Fibroblast of skin of scalp (primary cell): ENCODE results near the gene RING1.
A peak's percentile ranks its signal among the peaks of the same experiment; 100 is the strongest.

Experiments
- DNase-seq: peaks from one replicate; pipeline ENCODE4 v3.0.0-alpha.2; 2013

Gene RING1

DNA sequence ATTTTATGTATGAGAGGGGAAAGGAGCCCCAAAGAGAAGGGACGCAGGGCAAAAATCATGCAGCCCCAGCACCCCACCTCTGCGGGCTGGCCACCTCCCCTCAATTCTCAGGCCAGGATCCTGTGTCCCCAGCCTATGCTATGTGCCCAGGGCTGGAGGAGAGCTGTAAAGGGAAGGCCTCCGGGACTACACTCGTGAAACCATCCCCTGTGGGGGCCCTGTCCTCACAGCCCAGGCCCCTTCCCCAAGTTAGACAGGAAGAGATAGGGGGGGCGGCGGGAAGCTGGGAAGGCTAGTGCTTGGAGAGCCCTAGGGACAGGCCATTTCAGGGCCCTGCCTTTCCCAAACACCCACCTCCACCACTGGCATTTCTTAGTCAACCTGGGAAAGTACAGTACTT is 14.7 kb upstream of the RING1 start:
- DNase-seq = no peak

DNA sequence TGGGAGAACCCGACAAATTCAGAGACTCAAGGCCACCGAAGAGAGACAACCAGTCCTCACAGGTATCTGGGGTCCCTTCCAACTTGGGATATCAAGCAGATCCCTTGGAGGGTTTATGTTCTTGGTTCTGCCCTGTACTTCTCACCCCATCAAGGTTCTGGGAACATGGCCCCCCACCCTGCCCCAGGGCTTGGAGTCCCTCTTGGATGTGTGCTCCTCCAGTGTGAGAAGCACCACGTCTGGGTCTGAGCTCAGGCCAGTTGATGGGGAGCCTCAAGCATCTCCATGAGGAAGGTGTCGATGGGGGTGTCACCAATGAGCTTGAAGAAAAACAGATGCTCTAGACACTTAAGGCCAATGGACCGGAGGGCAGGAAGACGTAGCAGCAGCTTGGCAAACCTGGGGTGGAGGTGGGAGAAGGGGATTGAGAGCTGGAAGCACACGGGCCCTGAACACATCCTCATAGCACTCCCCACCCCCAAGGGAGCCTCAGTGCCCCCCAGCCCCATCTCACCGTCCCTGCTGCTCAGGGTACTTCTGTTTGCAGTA is 13.8 kb upstream of the RING1 start:
- DNase-seq = no peak

DNA sequence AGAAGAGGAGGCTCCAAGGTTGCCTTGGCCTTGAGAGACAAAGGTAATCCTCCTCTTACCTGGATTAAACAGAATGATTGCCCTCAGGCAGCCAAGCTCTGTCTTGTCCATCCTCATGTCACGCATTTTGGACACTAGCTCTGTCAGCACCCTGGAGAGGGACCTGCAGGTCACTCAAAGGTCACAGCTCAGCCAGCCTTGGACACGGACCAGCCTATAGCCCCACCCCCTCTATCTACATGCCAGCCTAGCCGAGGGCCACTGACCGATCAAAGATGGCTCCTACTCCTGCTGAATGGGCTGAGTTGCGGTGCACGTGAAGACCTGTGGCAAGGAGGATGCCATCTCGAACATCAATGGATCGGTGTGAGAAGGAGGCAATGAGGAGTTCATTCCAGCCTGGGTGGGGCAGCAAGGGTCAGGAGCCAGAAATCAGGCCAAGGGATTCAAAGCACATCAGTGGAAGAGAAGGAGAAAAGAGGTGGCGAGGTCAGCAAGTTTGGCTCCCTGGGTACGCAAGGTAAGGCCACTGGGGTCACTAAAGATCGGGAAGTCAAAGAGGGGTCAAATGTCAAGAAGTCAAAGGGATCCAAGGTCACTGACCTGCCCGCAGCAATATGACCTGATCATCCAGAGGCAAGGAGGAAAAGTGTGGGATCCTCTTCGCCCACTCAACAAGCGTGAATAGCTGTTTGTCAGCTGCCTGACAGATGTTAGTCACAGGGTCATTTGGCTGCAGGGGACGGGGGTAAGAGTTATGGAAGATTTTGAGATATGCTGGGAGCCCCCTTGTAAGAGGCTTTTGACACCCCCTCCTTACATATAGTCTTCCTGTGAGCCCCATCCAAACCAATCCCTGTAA is 12.8 kb upstream of the RING1 start:
- no peak for DNase-seq

DNA sequence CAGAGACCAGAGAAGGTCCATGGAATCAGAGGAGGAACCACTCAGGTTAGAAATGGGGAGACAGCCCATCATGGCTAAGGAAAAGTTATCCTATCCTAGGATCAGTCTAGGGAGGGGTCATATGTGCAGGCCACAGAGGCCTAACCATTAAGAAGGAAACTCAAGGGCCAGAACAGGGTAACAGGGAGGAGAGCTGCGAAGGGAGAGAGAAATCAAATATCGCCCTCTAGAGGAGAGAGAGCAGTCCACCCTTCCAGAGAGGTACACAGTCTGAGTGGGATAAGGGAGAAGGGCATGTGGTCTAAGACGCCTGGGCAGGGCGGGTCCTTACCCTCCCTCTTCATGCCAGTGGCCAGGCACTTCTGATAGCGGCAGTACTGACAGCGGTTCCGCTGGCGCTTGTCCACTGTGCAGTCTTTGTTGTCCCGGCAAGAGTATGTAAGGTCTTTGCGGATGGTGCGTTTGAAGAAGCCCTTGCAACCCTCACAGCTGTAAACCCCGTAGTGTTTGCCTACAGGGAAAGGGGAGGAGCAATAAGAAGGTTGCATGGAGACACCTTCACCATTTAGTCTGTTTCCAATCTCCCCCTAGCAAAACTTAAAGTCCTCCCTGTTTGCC is 10.8 kb upstream of the RING1 start:
- peak; percentile 61 for DNase-seq

DNA sequence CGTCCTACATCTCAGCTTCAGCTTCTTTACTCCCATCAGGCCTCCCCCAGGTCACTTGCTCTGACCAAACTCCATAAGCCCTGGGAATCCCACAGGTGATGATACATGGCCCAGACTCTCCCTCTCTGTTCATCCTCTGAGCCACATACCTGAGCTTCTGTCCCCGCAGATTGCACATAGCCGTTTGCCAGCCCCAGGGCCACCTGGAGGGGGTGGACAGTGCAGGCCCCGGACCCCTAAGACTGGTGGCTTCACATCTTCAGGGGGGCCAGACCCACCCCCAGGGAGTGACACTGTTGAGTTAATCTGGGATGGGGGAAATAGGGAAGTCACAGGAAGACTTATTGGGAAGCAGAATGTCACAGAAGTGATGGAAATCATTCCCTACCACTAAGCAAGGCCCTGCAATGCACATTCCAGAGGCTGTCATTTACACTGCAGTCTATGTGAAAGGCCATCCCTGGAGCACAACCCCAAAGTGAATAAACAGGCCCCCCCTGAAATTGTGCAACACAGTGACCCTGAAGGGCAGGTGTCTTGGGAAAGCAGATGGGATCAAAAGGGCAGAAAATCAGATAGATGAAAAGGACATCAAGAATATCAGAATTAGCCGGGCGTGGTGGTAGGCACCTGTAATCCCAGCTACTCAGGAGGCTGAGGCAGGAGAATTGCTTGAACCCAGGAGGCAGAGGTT is 10.0 kb upstream of the RING1 start:
- no peak for DNase-seq

DNA sequence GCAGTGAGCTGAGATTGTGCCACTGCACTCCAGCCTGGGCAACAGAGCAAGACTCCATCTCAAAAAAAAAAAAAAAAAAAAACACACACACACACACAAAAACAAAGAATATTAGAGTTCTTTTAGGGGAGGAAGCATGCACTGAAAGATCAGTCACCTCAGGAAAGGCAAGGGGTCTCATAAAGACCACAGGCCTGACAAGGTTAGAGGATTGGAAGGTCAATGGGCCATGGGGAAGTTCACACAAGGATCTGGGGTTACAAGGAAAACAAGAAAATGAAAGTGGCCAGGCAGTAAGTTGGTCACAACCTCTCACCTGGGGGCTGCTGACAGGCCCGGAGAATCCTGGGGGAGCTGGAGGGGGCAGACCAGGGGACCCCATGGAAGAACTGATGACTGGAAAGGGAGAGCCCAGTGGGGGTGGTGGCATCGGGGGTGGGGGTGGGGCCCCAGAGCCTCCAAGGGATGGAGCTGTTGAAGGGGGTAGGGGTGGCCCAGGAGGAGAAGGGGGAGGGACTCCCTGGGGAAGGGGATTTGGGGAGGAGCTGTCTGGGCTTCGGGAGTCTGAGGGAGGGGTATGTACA is 9.4 kb upstream of the RING1 start:
- no peak for DNase-seq

DNA sequence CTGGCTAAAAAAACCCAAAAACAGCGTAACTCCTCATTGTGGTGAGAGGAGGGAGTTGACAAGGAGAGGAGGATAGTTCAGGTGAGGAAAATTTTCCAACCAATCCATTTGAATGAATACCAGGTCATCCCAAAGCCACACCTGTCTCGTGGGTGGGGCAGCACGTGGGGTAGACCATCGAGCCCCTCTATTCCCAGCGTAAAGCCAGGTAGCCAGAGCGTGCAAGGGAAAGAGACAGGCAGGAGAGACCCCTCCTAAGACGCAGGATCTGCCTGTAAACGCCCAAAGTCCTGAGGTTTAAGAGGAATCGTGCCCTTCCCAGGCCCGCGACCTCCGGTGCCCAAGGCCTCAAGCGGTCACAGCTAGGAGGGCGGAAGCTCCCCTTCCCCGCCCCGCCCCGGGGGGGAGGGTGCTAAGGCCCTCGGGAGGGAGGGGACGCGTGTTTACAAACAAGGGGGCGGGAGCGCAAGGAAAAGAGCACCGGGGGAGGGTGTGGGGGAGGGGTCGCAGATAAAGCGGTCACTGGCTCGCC is 8.5 kb upstream of the RING1 start:
- DNase-seq = peak; percentile 66

DNA sequence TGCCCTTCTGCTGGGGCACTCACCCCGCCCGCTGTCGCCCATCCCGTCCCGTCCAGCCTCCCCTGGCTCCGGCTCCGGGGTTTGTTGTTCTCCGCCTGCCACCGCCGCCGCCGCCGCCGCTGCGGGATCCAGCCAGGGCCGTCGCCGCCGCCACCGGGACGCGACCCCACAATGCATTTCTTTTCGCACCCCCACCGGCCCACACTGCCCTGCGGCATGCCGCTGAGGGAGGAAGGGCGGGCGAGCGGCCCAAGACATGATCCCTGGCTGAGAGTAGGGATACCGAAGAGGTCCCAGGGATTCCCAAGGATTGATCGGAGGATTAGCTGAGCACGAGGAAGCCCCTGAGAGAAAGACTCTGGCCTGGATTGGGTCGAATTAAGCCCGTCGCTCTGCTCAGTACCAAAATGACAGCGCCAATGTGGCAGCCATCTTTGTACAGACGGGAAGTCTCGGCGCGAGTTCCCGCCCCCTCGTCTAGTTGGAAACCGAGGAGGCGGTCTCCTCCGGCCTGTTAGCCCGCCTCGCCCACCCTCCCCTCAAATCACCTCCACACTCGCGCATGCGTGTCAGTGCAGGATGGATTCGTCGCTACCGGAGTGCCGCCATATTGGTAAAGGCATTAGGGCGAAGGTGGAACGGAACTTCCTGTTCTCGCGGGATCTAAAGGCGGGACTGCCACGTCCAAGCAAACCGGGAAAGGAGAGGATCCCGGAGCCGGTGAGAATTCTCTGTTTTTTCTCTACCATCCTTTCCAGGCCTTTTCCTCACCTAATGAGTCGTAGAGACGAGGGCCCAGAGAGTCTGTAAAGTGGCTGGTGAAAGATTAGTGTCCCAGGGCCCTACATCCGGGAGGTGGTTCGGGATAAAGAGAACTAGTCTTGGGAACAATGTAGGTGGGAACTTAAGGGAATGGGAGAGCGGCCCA is 7.8 kb upstream of the RING1 start, which contains the start of the genes RXRB and SLC39A7:
RXRB (minus strand) TSS at position 447 of the 928 bp plus-strand sequence; CDS start at position 258, 189 bp downstream.
SLC39A7 (plus strand) TSS at position 649 of the 928 bp plus-strand sequence. CDS start 379 bp downstream, outside the sequence.
- DNase-seq = peak; percentile 100

DNA sequence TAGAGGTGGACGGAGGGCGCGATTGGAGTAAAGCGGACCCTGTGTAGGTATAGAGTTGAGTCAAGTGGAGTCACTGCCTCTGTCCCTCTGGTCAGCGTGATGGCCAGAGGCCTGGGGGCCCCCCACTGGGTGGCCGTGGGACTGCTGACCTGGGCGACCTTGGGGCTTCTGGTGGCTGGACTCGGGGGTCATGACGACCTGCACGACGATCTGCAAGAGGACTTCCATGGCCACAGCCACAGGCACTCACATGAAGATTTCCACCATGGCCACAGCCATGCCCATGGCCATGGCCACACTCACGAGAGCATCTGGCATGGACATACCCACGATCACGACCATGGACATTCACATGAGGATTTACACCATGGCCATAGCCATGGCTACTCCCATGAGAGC is 7.2 kb upstream of the RING1 start:
- no peak for DNase-seq

DNA sequence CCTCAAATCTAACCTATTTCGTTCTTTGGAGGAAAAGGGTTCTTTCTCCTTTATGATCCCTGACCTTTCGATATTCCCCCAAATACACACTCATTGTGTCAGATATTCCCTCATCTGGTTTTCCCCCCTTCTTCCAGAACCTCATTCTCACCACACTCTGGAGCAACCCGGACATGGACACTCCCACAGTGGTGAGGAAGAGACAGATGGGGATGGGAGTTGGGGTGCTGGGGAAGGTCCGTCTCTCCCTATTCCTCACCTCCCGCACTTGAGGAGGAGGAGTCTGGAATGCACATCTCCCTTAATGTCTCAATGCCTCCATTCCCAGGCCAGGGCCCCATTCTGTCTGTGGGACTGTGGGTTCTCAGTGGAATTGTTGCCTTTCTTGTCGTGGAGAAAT is 6.4 kb upstream of the RING1 start:
- no peak for DNase-seq

DNA sequence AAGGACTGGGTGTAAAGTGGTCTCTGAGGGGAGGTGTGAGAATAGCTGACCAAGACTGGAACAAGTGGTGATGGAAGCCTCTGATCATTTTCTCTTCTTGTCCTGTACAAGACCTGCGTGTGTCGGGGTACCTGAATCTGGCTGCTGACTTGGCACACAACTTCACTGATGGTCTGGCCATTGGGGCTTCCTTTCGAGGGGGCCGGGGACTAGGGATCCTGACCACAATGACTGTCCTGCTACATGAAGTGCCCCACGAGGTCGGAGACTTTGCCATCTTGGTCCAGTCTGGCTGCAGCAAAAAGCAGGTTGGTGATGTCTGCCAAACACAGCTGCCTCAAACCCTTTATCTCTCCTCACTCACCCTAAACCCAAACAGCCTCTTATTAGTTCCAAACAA is 5.5 kb upstream of the RING1 start:
- DNase-seq = no peak

DNA sequence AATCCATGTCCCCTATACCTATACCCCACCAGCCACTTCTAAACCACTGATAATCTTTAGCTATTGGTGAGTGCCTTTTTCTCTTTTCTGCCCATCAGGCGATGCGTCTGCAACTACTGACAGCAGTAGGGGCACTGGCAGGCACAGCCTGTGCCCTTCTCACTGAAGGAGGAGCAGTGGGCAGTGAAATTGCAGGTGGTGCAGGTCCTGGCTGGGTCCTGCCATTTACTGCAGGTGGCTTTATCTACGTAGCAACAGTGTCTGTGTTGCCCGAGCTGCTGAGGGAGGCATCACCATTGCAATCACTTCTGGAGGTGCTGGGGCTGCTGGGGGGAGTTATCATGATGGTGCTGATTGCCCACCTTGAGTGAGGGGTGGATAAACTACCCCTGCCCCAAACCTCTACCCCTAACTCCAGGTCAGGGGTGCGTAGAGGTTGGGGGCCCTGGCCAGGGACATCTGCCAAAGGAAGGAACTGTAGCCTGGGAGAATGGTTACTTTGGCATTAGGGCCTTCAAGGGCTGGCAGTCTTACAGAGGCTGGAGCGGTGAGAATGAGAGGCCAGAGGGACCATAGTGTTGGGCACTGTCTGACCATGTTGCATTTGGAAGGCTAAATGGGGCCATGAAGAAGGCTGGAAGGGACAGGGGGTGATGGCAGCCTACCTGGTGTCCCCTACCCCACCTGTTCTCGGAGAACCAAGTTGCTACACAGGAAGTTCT is 4.7 kb upstream of the RING1 start:
- DNase-seq = no peak

DNA sequence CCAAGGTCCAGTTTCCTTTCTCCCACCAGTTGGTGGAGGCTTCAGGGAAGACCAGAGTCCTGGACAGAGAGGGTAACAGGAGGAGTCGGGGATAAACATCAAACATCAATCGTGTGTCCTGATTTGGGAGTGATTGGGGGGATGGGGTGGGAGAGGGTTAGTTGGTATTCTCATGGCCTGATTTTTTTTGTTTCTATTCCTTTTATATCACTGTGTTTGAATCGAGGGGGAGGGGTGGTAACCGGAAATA is 4.2 kb upstream of the RING1 start:
- DNase-seq = no peak

DNA sequence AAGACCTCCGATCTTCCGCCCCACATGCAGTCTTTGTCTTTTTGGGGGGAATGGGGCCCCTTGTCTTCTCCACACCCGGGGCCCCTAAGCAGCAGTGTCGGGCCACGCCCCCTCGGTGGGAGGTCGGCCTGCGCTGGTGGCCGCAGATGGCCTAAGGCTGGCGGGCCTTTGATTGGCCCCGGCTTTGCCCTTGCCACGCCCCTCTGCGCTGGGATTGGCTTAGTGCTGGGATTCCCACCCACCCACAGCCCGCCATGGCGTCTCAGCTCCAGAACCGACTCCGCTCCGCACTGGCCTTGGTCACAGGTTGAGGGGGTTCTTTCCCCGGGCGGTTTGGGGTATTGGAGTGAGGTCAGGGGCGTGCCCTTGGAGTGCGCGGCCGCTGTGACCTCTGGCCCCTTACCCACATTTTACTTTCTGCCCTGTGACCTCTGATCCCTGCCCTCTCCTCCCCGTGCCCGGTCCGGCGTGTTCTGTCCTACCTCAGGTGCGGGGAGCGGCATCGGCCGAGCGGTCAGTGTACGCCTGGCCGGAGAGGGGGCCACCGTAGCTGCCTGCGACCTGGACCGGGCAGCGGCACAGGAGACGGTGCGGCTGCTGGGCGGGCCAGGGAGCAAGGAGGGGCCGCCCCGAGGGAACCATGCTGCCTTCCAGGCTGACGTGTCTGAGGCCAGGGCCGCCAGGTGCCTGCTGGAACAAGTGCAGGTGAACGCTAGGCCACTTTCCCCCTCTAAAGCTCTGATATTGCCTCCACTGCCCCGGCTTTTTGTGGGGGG is 3.7 kb upstream of the RING1 start, which contains the start of gene HSD17B8:
HSD17B8 (plus strand) TSS at position 241 of the 776 bp plus-strand sequence; CDS start at position 255, 14 bp downstream.
- DNase-seq = peak; percentile 93

DNA sequence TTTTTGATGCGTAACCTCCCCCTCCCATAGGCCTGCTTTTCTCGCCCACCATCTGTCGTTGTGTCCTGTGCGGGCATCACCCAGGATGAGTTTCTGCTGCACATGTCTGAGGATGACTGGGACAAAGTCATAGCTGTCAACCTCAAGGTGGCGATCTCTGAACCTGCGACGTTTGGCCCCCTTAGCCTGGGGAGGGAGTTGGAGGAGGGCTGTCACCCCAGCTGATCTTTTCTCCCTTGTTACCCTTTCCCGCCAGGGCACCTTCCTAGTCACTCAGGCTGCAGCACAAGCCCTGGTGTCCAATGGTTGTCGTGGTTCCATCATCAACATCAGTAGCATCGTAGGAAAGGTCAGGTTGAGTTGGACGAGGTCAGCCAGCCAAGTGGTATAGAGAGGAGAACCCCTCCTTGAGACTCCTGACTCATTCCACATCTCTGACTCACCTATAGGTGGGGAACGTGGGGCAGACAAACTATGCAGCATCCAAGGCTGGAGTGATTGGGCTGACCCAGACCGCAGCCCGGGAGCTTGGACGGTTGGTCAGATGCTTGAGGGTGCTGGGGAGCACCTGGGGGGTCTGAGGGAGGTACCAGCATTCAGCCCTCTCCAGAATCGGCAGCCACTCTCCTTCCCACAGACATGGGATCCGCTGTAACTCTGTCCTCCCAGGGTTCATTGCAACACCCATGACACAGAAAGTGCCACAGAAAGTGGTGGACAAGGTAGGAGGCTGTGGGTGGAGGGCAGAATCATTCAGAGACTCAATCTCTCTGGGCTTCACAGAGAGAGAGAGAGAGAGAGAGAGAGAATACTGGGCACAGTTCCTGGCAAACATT is 2.9 kb upstream of the RING1 start:
- DNase-seq = peak; percentile 37

DNA sequence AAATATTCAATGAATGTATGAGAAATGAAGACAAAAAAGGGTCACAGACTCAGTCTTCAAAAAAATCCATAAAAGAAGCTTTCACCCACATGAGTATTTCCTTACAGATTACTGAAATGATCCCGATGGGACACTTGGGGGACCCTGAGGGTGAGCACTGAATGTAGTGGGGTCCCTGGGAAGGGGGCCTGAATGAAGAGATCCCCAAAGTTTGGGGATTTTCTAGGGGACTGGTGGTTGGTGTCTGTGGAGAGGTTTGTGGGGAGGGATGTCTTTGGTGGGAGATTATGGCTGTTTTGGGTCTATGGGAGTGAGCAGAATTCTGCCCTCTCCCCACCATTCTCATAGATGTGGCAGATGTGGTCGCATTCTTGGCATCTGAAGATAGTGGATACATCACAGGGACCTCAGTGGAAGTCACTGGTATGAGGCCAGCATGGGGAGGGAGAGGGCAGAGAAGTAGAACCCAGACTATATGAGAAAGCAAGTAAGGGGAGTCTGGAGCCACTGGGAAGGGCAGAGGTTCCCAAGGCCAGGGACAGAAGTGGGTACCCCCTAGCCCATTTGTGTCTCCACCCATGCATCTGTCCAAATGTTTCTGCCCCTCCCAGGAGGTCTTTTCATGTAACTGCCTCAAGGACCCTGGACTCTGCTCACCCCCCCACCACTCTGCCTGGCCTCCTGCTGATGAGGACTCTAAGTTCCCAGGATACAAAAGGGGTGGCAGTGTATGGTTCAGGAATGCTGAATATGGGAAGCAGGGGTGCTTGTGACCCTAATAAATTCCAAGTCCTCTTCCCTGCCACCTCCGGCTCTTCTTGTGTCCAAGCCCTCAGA is 2.1 kb upstream of the RING1 start:
- peak; percentile 59 for DNase-seq

DNA sequence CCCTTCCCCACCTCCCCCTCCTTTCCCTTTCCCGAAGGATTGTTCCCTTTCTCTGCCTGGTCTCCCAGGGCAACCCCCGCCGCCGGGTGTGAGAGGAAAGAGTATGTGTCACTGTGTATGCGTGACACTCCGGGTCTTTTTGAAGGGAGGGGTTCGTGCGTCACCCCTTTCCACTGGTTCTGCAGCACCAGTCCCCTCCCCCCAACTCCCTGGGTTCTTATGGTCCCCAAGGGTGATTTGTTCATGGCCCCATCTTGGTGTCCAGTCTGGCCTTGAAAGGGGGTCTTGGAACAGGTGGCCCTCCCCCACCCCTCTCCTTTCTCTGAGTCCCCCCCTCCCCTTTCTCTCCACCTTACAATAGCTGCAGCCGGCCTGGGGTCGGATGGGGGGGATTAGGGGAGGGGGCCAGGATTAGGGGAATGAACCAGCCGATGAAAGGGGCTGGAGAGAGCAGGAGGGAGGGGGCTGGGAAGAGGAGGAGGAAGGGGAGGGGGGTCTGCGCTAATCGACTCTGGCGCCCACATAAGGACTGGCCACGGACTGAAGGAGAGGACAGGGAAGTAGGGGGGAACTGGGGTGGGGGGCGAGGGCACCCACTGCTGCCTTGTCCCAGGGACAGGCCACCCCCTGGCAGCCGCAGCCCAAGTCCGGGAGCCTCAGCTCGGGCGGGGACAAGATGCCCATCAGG is 1.3 kb upstream of the RING1 start:
- peak; percentile 73 for DNase-seq
